ENCODE results near the gene DACT3.

The DACT3 gene

DNA sequence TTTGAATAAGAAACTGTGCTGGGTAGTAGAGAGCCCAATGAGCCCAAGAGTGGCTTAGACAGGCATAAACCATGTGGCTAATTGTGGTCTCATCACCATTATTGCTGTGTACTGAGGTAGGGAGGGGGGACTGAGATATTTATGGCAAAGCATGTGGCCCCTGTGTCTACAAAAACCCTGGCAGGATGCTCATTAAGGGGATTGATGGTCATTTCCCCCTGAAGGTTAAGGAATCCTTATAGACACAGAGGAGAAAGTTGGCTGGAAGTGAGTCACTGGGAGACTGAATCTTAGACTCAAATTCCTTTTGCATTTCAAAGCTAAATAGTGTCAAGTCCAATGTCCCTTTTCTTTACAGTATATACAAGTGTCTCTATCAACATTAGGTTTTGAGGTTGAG lies 9.8 kb upstream of the DACT3 start:
- FAIRE-seq = no peak
- no peak for DNase-seq (ENCODE audit: insufficient read length, low spot score)
- TF ChIP-seq POLR2A (IDR thresholded peaks at IDR 0.05; ENCODE audit: low read depth, low read length) (no peak), PAX5 (IDR thresholded peaks at IDR 0.05; ENCODE audit: insufficient read depth, low read length, severe bottlenecking) (no peak), TAF1 (IDR thresholded peaks at IDR 0.05; ENCODE audit: low read depth, low read length) (no peak), POLR2AphosphoS5 (IDR thresholded peaks at IDR 0.05; ENCODE audit: low read depth, low read length) (no peak), SPI1 (IDR thresholded peaks at IDR 0.05; ENCODE audit: low read depth, low read length) (no peak), POU2F2 (IDR thresholded peaks at IDR 0.05; ENCODE audit: low read depth, low read length) (no peak)

DNA sequence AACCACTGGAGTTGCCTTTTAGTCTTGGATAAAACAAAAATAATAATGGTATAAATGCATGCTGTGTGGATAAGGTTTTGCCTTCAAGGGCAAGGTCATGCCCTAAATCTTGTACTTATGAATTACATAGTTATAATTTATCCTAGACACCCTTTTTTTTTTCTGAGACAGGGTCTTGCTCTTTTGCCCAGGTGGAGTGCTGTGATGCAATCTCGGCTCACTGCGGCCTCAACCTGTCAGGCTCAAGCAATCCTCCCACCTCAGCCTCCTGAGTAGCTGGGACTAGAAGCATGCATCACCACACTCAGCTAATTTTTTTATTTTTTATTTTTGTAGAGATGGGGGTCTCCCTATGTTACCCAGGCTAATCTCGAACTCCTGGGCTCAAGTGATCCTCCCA lies 7.7 kb upstream of the DACT3 start:
- DNase-seq (ENCODE audit: insufficient read length, low spot score) = no peak
- no peak for FAIRE-seq
- TF ChIP-seq POLR2A (IDR thresholded peaks at IDR 0.05; ENCODE audit: low read depth, low read length) (no peak), POLR2AphosphoS5 (IDR thresholded peaks at IDR 0.05; ENCODE audit: low read depth, low read length) (no peak), TAF1 (IDR thresholded peaks at IDR 0.05; ENCODE audit: low read depth, low read length) (no peak), SPI1 (IDR thresholded peaks at IDR 0.05; ENCODE audit: low read depth, low read length) (no peak), PAX5 (IDR thresholded peaks at IDR 0.05; ENCODE audit: insufficient read depth, low read length, severe bottlenecking) (no peak), POU2F2 (IDR thresholded peaks at IDR 0.05; ENCODE audit: low read depth, low read length) (no peak)

DNA sequence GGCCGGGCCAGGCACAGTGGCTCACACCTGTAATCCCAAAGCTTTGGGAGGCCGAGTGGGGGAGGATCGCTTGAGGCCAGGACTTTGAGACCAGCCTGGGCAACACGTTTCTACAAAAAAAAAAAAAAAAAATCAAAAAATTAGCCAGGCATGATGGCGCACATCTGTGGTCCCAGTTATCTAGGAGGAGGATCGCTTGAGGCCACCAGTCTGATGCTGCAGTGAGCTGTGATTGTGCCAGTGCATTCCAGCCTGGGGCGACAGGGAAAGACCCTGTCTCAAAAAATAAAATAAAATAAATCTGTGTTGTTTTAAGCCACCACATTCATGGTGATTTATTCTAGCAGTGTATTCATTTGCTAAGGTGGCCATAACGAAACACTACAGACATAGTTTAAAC lies 4.1 kb upstream of the DACT3 start:
- FAIRE-seq (no peak), DNase-seq (ENCODE audit: insufficient read length, low spot score) (no peak)
- no peak for TF ChIP-seq SPI1 (IDR thresholded peaks at IDR 0.05; ENCODE audit: low read depth, low read length)
- no peak for TF ChIP-seq PAX5 (IDR thresholded peaks at IDR 0.05; ENCODE audit: insufficient read depth, low read length, severe bottlenecking)
- no peak for TF ChIP-seq POU2F2 (IDR thresholded peaks at IDR 0.05; ENCODE audit: low read depth, low read length)
- TF ChIP-seq POLR2AphosphoS5 (IDR thresholded peaks at IDR 0.05; ENCODE audit: low read depth, low read length) = no peak
- no peak for TF ChIP-seq TAF1 (IDR thresholded peaks at IDR 0.05; ENCODE audit: low read depth, low read length)
- no peak for TF ChIP-seq POLR2A (IDR thresholded peaks at IDR 0.05; ENCODE audit: low read depth, low read length)

DNA sequence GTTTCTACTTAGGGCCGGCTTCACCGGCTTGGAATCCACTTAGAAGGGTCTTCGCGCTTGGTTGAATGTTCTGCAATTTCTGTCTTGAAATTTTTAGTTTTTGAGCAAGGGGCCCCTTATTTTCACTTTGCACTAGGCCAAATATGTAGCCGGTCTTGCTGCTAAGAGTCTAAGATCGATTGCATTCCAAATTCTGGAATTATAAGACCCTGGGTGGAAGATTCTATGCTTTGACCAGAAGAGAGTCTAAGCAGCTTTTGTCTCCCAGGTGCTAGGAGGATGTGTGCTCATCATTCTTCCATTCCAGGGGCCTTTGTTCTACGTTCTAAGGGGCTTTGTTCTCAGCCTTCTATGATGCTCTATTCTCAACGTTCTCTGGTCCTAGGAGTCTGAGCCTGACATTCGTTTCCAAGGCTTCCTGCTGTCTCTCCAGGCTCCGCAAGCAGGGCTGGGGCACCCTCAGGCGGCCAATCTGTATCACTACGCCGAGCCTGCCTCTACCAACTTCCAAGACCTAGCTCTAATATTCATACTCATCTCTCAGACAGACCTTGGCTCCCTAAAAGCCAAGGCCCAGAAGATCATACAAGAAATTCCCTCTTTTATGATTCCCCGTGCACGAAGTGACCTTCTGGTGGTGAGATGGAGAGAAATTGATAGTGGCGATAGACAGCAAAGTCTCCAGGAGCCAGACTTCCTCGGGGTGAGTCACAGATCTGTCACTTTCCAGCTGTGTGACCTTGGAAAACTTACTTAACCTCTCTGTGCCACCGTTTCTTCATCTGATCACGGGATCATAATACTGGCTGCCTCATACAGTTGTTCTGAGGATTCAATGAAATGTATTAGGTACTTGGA lies 982 bp upstream of the DACT3 start:
- peak; percentile 83 for FAIRE-seq

DNA sequence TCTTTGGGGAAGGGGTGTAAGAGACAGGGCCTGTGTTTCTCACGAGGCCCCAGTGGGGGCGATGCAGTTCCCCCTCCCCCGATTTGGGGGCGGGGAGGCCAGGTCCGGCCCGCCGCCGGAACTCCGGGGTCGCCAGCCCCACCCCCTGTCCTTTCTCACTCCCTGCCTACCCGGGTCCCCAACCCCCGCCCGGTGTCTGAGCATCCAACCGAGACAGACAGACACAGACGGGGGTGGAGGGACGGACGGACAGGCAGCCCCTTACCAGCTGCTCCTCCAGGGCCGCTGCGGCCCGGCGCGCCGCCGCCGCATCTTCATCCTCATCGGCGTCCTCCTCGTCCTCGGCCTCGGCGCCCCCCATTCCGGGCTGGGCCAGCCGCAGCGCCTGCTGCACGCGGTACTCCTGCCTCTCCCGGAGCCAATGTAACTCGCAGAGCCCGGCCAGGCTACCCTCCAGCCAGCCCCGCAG lies 397 bp downstream of the DACT3 start:
- no peak for TF ChIP-seq POLR2AphosphoS5 (IDR thresholded peaks at IDR 0.05; ENCODE audit: low read depth, low read length)
- FAIRE-seq (peak; percentile 28), DNase-seq (ENCODE audit: insufficient read length, low spot score) (no peak)

More for the DNA sequence above, 982 bp upstream of the DACT3 start:
- TF ChIP-seq POU2F2 (IDR thresholded peaks at IDR 0.05; ENCODE audit: low read depth, low read length) = no peak
- TF ChIP-seq SPI1 (IDR thresholded peaks at IDR 0.05; ENCODE audit: low read depth, low read length) = no peak
- no peak for TF ChIP-seq PAX5 (IDR thresholded peaks at IDR 0.05; ENCODE audit: insufficient read depth, low read length, severe bottlenecking)
- DNase-seq (ENCODE audit: insufficient read length, low spot score) = no peak

DNA sequence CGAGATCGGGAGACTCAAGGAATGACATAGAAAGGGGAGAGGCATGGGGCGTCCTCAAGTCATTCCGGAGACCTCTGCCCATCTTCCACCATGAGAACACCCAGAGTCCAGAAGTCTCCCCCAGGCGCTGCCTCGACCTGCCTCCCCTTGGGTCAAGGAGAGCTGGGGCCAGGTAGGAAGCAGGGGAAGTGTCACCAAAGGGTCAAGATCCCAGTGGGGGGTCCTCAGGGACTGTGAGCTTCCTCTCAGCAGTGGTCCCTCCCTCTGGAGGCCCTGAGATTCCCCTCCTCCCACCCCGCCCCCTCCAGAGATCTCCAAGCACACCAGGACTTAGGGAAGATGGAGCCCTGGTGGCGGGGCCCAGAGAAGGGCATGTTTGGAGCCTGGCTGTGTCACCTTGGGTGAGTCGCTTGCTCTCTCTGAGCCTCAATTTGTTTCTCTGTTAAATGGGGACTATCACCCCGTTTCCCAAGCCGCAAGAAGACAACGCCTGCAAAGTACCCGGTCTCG lies 919 bp downstream of the DACT3 start:
- TF ChIP-seq TAF1 (IDR thresholded peaks at IDR 0.05; ENCODE audit: low read depth, low read length) (no peak), PAX5 (IDR thresholded peaks at IDR 0.05; ENCODE audit: insufficient read depth, low read length, severe bottlenecking) (no peak), POU2F2 (IDR thresholded peaks at IDR 0.05; ENCODE audit: low read depth, low read length) (no peak), POLR2A (IDR thresholded peaks at IDR 0.05; ENCODE audit: low read depth, low read length) (no peak), POLR2AphosphoS5 (IDR thresholded peaks at IDR 0.05; ENCODE audit: low read depth, low read length) (no peak), SPI1 (IDR thresholded peaks at IDR 0.05; ENCODE audit: low read depth, low read length) (no peak)
- FAIRE-seq = no peak
- no peak for DNase-seq (ENCODE audit: insufficient read length, low spot score)

DNA sequence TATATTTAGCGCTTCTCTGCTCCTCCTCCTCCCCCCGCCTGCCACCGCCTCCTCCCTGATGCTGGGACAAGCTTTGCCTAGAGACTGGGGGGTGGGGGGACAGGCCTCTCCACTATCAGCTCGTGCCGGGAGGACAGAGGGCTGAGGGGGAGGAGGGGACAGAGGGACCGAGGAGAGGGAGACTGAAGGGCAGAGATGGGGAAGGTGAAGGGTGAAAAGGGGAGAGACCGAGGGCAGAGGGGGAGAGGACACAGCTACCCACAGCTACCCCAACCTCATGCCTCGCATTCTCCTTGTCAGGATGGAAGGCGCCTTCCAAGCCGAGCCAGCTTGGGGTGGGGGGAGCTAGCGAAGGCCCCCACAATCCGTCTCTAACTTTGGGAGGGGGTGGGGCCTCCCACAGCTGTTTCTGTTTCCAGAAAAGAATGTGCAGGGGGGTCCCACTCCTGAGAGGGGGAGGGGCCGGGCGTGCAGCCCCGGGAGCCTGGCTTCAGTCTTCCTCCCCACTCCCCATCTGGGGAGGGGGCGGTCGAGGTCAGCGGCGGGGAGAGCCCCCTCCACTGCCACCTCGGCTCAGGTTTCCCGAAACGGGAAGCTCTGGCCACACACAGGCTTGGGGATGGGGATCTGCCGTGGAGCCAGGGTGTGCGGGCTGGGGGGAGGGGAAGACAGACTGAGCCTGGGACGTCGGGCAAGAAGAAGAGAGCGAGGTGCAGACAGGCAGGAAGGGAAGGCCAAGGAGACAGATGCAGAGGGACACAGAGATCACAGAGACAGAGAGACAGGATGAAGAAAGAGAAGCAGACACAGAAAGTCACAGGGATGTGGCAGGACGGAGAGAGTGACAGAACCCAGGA lies 1.6 kb downstream of the DACT3 start:
- TF ChIP-seq SPI1 (IDR thresholded peaks at IDR 0.05; ENCODE audit: low read depth, low read length) (no peak), TAF1 (IDR thresholded peaks at IDR 0.05; ENCODE audit: low read depth, low read length) (no peak), PAX5 (IDR thresholded peaks at IDR 0.05; ENCODE audit: insufficient read depth, low read length, severe bottlenecking) (no peak), POLR2AphosphoS5 (IDR thresholded peaks at IDR 0.05; ENCODE audit: low read depth, low read length) (no peak), POU2F2 (IDR thresholded peaks at IDR 0.05; ENCODE audit: low read depth, low read length) (no peak), POLR2A (IDR thresholded peaks at IDR 0.05; ENCODE audit: low read depth, low read length) (no peak)
- DNase-seq (ENCODE audit: insufficient read length, low spot score) = no peak
- FAIRE-seq = no peak

DNA sequence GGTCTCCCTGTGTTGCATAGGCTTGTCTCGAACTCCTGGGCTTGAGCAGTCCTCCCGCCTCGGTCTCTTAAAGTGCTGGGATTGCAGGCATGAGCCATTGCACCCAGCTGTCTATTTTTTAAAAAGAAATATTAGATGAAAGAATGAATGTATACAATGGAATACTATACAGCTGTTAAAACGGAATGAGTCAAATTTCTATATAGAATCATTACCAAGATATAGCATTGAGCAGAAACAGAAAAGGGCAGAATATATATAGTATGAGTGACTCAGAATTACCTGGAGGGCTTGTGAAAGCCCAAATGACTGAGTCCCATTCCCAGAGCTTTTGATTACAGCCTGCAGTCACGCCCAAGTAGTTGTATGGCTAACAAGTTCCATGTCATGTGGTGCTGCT lies 4.4 kb downstream of the DACT3 start:
- DNase-seq (ENCODE audit: insufficient read length, low spot score) (no peak), FAIRE-seq (no peak)

DNA sequence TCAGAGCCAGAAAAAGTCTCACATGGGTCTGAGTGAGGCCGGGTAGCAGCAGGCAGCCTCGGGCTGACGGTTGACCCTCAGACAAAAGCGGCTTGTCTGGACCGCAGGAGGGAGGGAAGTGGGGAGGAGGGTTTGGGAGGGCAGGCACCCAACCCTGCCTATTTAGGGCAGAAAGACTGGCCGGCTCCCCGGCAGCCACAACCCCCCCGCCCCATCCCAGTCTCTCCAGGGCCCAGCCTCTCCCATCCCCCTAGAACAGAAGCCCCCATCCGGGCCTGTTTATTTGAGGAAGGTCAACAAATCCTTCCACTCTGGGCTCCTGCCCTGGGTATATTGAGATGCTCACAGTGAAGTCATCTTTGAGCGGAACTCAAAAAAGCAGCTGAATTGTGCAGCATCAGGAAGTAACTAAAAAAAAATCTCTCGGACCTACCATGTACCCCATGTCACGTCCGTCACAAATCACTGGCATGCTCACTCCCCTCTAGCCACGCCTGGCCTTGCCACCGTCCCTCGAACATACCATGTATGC lies 6.3 kb downstream of the DACT3 start:
- FAIRE-seq = no peak
- DNase-seq (ENCODE audit: insufficient read length, low spot score) = no peak
- TF ChIP-seq SPI1 (IDR thresholded peaks at IDR 0.05; ENCODE audit: low read depth, low read length) (no peak), POU2F2 (IDR thresholded peaks at IDR 0.05; ENCODE audit: low read depth, low read length) (no peak), POLR2A (IDR thresholded peaks at IDR 0.05; ENCODE audit: low read depth, low read length) (no peak), TAF1 (IDR thresholded peaks at IDR 0.05; ENCODE audit: low read depth, low read length) (no peak), PAX5 (IDR thresholded peaks at IDR 0.05; ENCODE audit: insufficient read depth, low read length, severe bottlenecking) (no peak), POLR2AphosphoS5 (IDR thresholded peaks at IDR 0.05; ENCODE audit: low read depth, low read length) (no peak)

More for the DNA sequence above, 4.4 kb downstream of the DACT3 start:
- TF ChIP-seq SPI1 (IDR thresholded peaks at IDR 0.05; ENCODE audit: low read depth, low read length) = no peak
- TF ChIP-seq PAX5 (IDR thresholded peaks at IDR 0.05; ENCODE audit: insufficient read depth, low read length, severe bottlenecking) = no peak
- TF ChIP-seq POU2F2 (IDR thresholded peaks at IDR 0.05; ENCODE audit: low read depth, low read length) = no peak
- no peak for TF ChIP-seq TAF1 (IDR thresholded peaks at IDR 0.05; ENCODE audit: low read depth, low read length)
- TF ChIP-seq POLR2A (IDR thresholded peaks at IDR 0.05; ENCODE audit: low read depth, low read length) = no peak
- TF ChIP-seq POLR2AphosphoS5 (IDR thresholded peaks at IDR 0.05; ENCODE audit: low read depth, low read length) = no peak
